Lower leg skin (tissue), 4 donors: Measurements from ENCODE around the gene RIPK4. TPM values are rescaled to one million over a fixed set of nuclear protein-coding genes. Genes with fewer than 3 reads are reported as not detected.

ENCODE experiments used
- DNase-seq, 2 donors: peaks; one replicate each; pipeline ENCODE4 v3.0.0-alpha.2; 2019; ENCODE audit warnings: low spot score in 2 of 2
- H3K4me3 ChIP-seq: fragments of 200-600 bp; sonication (generic); 2 replicates; pipeline ENCODE4 v1.5.1; 2017; ENCODE audit warnings: mild to moderate bottlenecking, low read depth; ENCODE audit not compliant: poor library complexity, severe bottlenecking
- CTCF ChIP-seq, 3 donors: fragments of 450-650 bp; IDR thresholded peaks; one replicate each; pipeline ENCODE4 v1.5.1; 2016; ENCODE audit warnings: antibody characterized with exemption in 3 of 3, mild to moderate bottlenecking in 3 of 3, moderate library complexity in 2 of 3
- POLR2A ChIP-seq, 2 donors: fragments of 450-650 bp; IDR thresholded peaks; one replicate each; pipeline ENCODE4 v1.6.1; 2016 to 2017; ENCODE audit warnings: antibody characterized with exemption in 2 of 2, mild to moderate bottlenecking in 1 of 2, moderate library complexity in 1 of 2
- WGBS, 2 donors: methylation state at CpG; one replicate each; pipeline ENCODE4 v1.1.5; 2018; 5-methylcytosine and 5-hydroxymethylcytosine counted together
- intact Hi-C: fragments of 100-400 bp; cut with DNase I; formaldehyde crosslinking; loops from one replicate; pipeline ENCODE4 v1.15.0; 2023; ENCODE audit warnings: low total_unique reads
- total RNA-seq, 4 donors: library from RNA; depleted of rRNA; stranded (reverse); fragments of >200 nt; gene quantifications; one replicate each; pipeline ENCODE4 v1.1.0, GENCODE V29; 2016

Gene RIPK4
- total RNA-seq, 4 donors from 2014 or later: 61.0 to 88.1 (median 68.2) TPM

GRCh38 chr21:41759926-41760325 is 6.9 kb downstream of the RIPK4 start:
- intact Hi-C loops: no loop called here
- H3K4me3 ChIP-seq: no peak overlapping the region
- TF ChIP-seq POLR2A (IDR thresholded peaks at IDR 0.05) (no peak), CTCF (IDR thresholded peaks at IDR 0.05) (no peak)
- no peak for DNase-seq
- WGBS, 2 donors: 71 to 77% methylated on average over 5 of the region's 5 CpGs

DNA sequence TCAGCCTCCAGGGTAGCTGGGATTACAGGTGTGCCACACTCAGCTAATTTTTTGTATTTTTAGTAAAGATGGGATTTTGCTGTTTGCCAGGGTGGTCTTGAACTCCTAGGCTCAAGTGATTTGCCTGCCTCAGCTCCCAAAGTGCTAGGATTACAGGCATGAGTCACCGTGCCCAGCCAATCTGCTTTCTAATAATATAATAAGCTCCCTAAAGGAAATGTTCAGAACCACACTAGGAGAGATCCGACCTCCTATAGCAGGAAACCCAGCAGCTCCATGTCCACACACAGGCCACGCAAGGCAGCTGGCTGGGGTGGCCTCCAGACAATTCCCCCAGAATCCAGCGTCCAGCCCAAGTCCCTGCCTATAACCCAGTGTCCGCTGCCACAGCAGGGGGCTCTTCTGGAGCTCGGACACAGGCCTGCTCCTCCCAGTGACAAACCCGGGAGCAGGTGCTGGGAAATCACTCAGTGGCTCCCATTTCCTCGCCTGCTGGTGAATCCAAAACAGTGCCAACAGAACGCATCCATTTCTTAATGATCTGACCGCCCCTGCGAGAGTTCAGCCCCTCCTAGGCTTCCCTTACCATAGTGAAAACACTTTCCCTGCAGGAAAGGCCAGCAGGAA is 7.5 kb downstream of the RIPK4 start:
- intact Hi-C loops: no loop called here
- H3K4me3 ChIP-seq: no peak overlapping the region
- WGBS, 2 donors: 66 to 67% methylated on average over 10 to 11 of the region's 11 CpGs
- TF ChIP-seq POLR2A (IDR thresholded peaks at IDR 0.05) (no peak), CTCF (IDR thresholded peaks at IDR 0.05) (no peak)
- DNase-seq: no peak

DNA sequence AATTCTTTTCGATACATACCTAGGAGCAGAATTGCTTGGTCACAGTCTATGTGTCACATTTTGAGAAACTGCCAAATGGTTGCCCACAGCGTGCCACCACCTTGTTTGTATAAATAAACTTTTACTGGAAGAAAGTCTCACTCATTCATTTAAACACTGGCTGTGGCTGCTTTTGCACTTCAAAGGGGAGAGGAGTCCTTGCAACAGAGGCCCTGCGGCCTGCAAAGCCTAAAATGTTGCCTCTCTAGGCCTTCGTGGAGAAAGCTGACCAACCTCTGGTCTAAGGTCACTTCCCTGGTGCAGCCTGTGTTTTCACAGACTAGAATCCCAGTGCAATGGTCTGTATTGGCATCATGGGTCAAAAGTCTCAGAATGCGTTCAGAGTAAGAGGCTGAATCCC is 8.3 kb downstream of the RIPK4 start:
- no peak for DNase-seq
- no peak for TF ChIP-seq CTCF (IDR thresholded peaks at IDR 0.05)
- TF ChIP-seq POLR2A (IDR thresholded peaks at IDR 0.05): no peak
- no peak overlapping the region for H3K4me3 ChIP-seq
- intact Hi-C loops: no loop called here
- WGBS, 2 donors: 73 to 81% methylated on average over 5 of the region's 5 CpGs

DNA sequence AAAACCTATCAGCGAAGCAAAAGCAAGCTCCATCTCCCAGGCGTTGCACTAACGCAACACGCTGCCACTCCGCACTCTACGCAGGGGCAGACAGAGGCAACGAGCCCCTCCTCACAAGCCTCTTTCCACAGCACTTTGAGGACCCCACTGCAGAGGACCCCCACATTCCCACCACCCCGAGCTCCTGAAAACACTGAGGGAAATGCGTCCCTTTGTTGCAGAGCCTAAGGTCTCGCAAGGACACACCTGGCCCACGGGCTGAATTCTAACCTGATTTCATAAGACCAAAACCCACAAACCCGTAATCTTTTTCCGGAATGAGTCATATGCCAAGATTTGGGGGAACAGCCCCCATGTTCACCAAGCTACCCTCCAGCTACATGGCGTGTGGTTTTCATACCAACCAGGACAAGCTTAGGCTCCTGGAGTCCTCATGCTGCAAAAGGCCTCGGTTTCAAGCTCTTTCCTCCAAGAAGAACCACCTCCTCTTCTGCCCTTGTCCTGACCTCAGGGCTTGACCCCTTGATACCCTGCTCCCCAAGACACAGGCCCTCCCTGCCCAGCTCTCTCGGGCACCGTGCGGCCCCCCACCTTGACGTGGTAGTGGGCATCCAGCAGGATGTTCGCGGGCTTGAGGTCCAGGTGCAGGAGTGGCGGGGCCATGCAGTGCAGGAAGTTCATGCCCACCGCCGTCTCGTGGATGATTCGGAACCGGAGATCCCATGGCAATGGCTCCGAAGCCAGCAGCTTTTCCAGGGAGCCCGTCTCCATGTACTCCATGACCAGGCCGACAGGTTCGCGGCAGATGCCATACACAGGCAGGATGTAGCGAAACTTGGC is 10.7 kb downstream of the RIPK4 start:
- intact Hi-C loops: no loop called here
- 85 to 92% methylated on average over 28 to 33 of the region's 33 CpGs for whole genome bisulfite sequencing, 2 donors
- no peak for TF ChIP-seq CTCF (IDR thresholded peaks at IDR 0.05)
- no peak for TF ChIP-seq POLR2A (IDR thresholded peaks at IDR 0.05)
- no peak overlapping the region for H3K4me3 ChIP-seq
- no peak for DNase-seq

GRCh38 chr21:41755258-41755933 is 11.5 kb downstream of the RIPK4 start:
- TF ChIP-seq POLR2A (IDR thresholded peaks at IDR 0.05) (no peak), CTCF (IDR thresholded peaks at IDR 0.05) (no peak)
- intact Hi-C loops: no loop called here
- WGBS, 2 donors: 88 to 90% methylated on average over 23 of the region's 23 CpGs
- DNase-seq: no peak
- H3K4me3 ChIP-seq: no peak overlapping the region
